Astrocyte of the spinal cord (primary cell): Measurements from ENCODE around the gene XCL1.
A peak's percentile ranks its signal among the peaks of the same experiment; 100 is the strongest.

Source experiments
- DNase-seq: peaks from one replicate; pipeline ENCODE4 v3.0.0; 2011; ENCODE audit warnings: low read depth, low spot score
- H3K4me3 ChIP-seq: 2 replicates; pipeline ENCODE4 v1.5.1; 2011; ENCODE audit warnings: low read depth, mild to moderate bottlenecking, low read length, moderate library complexity
- in situ Hi-C: cut with HindIII; loops from 2 replicates; pipeline ENCODE4 v1.10.0; 2017; ENCODE audit warnings: low sequenced_read_pairs
- TF ChIP-seq, protein P1 (sequence below): IDR thresholded peaks from 2 replicates; pipeline ENCODE4 v1.5.1; 2012; ENCODE audit warnings: low read depth, mild to moderate bottlenecking, low read length, inconsistent platforms

The XCL1 gene

DNA sequence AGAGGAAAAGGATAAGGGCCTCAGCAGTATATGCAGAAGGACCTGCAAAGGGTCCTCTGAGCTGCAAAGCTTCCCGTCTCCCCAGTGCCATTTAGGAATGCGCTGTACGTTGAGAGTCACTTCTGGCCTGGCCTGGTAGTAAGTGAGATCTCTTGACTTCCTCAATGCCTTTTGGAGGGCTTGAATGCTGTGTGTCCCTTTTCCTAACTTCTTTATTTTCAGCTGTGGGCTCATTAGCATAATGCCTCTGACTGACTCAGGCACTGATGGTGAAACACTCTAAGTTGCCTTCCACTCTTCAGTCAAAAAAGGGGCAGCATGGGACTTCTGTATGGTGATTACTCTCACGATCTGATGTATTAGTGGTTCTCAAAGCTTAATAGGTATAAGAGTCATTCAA lies 49.9 kb downstream of the XCL1 start:
- H3K4me3 ChIP-seq = no peak overlapping the region
- DNase-seq = no peak
- in situ Hi-C loops = no loop called here
- TF ChIP-seq, protein P1, sequence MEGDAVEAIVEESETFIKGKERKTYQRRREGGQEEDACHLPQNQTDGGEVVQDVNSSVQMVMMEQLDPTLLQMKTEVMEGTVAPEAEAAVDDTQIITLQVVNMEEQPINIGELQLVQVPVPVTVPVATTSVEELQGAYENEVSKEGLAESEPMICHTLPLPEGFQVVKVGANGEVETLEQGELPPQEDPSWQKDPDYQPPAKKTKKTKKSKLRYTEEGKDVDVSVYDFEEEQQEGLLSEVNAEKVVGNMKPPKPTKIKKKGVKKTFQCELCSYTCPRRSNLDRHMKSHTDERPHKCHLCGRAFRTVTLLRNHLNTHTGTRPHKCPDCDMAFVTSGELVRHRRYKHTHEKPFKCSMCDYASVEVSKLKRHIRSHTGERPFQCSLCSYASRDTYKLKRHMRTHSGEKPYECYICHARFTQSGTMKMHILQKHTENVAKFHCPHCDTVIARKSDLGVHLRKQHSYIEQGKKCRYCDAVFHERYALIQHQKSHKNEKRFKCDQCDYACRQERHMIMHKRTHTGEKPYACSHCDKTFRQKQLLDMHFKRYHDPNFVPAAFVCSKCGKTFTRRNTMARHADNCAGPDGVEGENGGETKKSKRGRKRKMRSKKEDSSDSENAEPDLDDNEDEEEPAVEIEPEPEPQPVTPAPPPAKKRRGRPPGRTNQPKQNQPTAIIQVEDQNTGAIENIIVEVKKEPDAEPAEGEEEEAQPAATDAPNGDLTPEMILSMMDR = no peak

DNA sequence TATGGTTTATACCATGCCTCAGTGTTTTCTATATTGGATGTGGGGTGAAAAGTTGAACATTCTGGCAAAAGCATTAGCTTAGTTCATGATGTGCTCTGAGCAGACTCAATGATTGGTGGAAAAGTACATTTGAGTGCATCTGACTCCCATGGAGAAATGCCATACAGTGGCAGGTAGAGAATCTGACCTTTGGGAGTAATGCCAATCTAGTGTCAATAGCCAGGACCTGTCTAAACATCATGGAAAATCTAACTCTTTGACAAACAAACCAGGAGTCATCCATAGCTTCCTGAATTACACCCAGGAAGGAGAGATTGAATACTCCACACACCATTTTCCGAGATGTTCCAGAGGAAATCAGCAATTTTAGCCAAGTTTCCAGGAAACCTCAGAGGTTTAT lies 51.0 kb downstream of the XCL1 start:
- in situ Hi-C loops = no loop called here
- TF ChIP-seq, protein P1 = no peak
- no peak for DNase-seq
- no peak overlapping the region for H3K4me3 ChIP-seq

DNA sequence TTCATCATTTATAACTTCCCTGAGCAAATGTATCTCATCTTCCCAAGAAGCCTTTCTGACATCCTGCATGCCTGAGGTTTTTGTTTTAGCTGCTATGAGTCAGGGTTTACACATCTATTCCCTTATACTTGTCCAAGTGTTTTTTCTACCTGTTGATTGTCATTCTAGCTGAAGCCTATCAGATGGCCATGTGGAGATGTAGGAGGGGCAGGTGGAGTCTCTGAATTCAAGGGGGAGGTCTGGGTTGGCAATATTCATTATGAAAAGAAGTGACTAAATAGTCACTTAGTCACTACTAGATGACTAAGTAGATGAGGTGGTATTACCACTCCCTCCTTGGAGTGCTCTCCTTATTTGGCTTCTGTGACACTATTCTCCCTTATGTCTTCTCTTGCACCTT lies 52.4 kb downstream of the XCL1 start:
- peak; percentile 71 for DNase-seq
- TF ChIP-seq, protein P1 = no peak
- in situ Hi-C loops = no loop called here
- no peak overlapping the region for H3K4me3 ChIP-seq

DNA sequence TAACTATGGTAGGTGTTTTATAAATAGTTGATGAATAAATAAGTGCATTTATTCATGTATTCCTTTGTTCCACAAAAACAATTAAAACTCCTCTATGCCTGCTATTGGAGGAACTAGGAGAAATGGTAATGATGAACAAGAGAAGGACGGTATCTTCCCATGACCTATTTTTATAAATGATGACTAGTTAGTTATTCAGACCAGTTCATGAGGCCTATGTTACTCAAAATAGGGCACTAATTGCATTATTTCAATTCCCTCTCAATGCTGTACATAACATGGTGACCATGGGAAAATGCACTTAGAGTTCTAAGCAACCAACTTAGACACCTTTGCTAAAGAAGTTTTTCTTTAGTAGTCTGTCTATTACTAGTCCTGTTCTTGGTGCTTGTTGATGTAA lies 53.1 kb downstream of the XCL1 start:
- TF ChIP-seq, protein P1 = no peak
- in situ Hi-C loops = no loop called here
- H3K4me3 ChIP-seq = no peak overlapping the region
- no peak for DNase-seq
